Midbrain (tissue), 1 donor: ENCODE data around the gene EPS8.
"Not testable (repeated sequence)": the region's sequence is repeated elsewhere in the genome, so short reads cannot be mapped to it uniquely, and the experiment has no call there.

Experiments used
- DNase-seq: peaks from one replicate; lab custom pipeline; 2025; lab: John Stamatoyannopoulos, UW

The EPS8 gene

GRCh38 chr12:15756822-15757221 is 32.4 kb downstream of the EPS8 start:
- DNase-seq: no peak

- no peak for DNase-seq
Measured at GRCh38 chr12:15754233-15754632, 35.0 kb downstream of the EPS8 start.

- DNase-seq: no peak
Measured at GRCh38 chr12:15752785-15753184, 36.4 kb downstream of the EPS8 start.

- no peak for DNase-seq
Measured at GRCh38 chr12:15751741-15752140, 37.4 kb downstream of the EPS8 start.

- DNase-seq: no peak
Measured at GRCh38 chr12:15749937-15750336, 39.3 kb downstream of the EPS8 start.

GRCh38 chr12:15741870-15742269 is 47.3 kb downstream of the EPS8 start:
- not testable (repeated sequence) for DNase-seq

GRCh38 chr12:15741082-15741481 is 48.1 kb downstream of the EPS8 start:
- no peak for DNase-seq

- DNase-seq: not testable (repeated sequence)
Measured at GRCh38 chr12:15740389-15740788, 48.8 kb downstream of the EPS8 start.

GRCh38 chr12:15738438-15739015 is 50.7 kb downstream of the EPS8 start:
- no peak for DNase-seq

GRCh38 chr12:15735837-15736615 is 53.2 kb downstream of the EPS8 start:
- no peak for DNase-seq

- no peak for DNase-seq
Measured at GRCh38 chr12:15733136-15733535, 56.1 kb downstream of the EPS8 start.

- DNase-seq: no peak
Measured at GRCh38 chr12:15732341-15733061, 56.7 kb downstream of the EPS8 start.

GRCh38 chr12:15731940-15732339 is 57.2 kb downstream of the EPS8 start:
- DNase-seq: no peak

- no peak for DNase-seq
Measured at GRCh38 chr12:15729097-15729496, 60.1 kb downstream of the EPS8 start.

- DNase-seq: no peak
Measured at GRCh38 chr12:15728118-15728598, 61.0 kb downstream of the EPS8 start.

GRCh38 chr12:15726878-15727150 is 62.4 kb downstream of the EPS8 start:
- no peak for DNase-seq

GRCh38 chr12:15726027-15726877 is 62.9 kb downstream of the EPS8 start:
- DNase-seq: peak; percentile 36

- DNase-seq: no peak
Measured at GRCh38 chr12:15722951-15723350, 66.2 kb downstream of the EPS8 start.

- DNase-seq: no peak
Measured at GRCh38 chr12:15721316-15722115, 67.7 kb downstream of the EPS8 start.

- no peak for DNase-seq
Measured at GRCh38 chr12:15720295-15720694, 68.9 kb downstream of the EPS8 start.

GRCh38 chr12:15719230-15719629 is 70.0 kb downstream of the EPS8 start:
- DNase-seq: no peak
